ENCODE measurements around the gene TNFAIP8. TPM values are rescaled to one million over a fixed set of nuclear protein-coding genes. Genes with fewer than 3 reads are reported as not detected.

Gene TNFAIP8
- total RNA-seq, 1 donor from 2014 or later, result 15.3 TPM

DNA sequence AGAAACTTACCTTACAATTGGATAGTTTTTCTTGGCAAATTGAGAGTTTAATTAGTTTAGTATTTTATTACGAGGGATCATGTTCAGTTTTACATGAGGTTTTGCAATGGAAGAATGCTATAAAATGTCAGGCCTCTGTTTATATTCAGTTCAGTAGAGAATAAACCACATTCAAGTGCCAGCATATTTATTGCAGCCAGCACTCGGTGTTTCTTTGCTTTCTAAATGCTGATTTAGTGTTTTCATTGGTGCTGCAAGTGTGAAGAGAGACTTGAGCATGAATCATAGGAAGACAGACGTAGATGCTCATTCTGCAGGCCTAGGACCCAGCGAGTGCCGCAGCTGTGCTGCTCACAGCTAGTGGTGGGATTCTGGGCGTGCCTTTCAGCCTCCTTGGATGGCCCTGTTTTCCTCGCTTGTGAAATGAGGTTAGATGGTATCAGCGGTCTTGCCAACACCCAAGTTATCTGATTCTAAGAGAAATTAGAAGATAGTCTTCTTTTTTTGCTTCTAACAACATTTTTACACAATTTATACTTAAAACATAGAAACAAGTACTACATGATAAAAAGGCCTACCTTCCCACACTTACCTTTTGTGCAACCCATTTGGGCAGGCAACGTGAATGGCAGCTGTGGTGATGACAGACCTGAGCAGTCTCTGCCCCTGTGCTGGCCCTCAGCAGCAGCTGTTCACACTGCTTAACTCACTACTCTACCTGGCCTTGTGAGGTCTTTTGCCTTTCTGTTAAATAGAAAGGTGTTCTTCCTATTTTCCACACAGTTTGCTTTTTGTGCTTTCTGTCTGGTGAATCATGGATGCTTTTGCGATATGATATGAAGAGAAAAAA lies 26.8 kb upstream of the TNFAIP8 start:
- DNase-seq (ENCODE audit: extremely low read depth, low read depth, low spot score), result no peak

DNA sequence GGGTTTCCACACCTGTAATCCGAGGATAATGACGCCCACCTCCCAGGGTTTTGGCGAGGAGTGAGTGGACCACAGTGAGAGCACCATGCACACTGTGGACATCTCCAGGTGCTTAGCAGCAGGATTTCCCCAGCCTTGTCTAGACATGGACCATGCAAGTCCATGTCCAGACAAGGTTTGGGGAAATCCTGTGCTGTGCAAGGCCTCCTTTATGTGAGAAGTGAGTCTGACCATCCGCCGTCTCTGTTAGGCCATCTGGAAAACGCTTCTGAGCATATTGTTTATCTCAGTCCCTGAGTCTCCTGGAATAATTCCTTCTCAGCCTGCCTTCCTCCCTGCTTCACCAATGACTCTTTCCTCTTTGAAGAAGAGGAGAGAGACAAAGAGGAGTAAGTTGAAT lies 26.2 kb upstream of the TNFAIP8 start:
- DNase-seq (ENCODE audit: extremely low read depth, low read depth, low spot score), result no peak

DNA sequence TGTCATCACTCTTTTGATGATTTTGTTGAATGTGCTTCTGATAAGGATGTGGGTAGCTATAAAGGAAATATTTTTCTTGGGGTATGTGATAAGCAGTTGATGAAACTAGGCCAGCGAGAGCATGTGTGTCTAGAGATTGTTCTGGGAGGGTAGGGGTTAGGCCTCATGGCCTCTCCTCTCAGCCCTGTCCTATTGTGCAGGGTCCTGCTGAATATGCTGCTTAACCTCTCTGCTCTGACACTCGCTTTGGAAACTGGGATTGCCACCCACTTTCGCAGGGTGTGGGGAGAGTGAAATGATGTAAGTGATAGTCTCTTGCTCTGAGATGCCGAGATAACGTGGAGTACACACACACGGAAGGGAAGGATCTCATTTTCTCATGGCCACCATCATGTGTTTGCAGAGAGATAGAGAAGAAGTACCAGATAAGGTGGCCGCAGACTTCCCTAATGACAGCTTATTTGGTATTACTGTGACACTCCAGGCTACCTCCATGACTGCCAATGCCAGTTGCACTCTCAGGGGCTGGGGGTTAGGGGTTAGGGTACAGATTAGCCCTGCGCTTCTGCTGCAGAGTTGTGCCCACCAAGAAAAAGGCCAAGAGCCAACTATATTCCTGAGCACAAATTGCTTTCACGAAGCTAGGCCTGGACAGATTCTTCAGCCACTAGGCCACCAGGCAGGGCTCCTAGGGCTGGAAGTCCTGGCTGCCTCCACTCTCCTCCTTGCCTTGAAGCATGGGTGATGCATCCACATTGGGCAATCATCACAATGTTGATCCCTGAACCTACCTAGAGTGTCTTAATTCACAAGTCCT lies 25.2 kb upstream of the TNFAIP8 start:
- DNase-seq (ENCODE audit: extremely low read depth, low read depth, low spot score), result no peak

DNA sequence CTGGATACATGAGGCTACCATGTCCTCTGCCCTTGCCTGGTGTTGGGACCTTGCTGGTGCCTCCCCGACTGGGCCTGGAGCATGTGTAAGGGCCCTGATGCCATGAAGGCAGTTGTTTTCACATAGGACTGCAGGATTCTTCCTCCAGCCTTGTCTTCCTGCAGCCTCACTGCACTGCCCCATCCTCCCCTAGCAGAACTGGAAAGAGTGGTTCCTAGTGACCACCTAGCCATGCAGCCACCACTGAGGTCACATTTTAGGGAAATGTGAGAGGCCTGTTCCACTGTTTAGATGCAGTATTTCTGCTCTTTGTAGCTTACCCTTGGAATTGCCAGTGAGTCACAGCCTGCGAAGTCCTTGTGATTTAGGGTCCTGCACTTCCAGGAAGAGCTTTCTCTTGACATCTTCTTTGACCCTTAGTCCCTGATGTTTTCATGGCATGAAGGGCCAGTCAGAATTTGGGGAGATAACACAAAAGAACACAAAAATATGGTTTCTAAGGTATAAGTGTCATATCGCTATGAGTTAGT lies 24.2 kb upstream of the TNFAIP8 start:
- DNase-seq (ENCODE audit: extremely low read depth, low read depth, low spot score), result no peak

DNA sequence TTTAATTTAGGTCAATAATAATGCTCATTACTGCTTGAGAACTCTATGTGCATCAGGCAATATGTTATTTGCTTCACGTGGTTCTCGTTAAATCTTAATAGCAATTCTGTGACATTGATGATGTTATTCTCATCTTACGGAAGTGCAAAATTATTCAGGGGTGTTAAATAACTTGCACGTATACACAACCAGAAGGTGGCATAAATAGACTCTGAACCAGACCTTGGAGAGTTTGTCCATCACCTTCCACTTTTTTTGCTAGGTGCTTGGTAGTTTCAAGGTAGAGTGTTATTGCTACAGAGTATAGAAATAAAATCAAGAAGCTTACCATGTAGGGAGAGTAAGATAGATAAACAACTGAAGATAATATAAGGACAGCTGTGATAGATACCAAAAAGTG lies 23.6 kb upstream of the TNFAIP8 start:
- no peak for DNase-seq (ENCODE audit: extremely low read depth, low read depth, low spot score)

DNA sequence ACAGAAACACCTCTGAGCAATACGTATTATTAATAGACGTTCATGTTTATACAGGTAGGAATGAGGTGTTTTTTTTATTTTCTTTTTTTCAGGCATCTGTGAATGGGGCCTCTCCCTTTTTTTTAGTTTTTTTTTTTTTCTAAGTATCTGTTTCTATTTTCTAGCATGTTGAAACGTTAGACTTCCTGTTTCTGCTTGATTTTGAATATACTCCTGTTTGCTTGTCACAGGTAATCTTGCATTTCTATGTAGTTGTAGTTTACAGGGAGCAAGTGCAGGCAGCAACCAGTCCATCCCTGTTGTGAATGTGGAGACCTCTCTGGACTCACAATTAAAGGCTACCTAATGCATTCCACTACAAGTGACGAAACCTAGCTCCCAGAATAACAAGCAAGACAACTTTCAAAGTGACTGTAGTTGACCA lies 22.8 kb upstream of the TNFAIP8 start:
- DNase-seq (ENCODE audit: extremely low read depth, low read depth, low spot score), result no peak

DNA sequence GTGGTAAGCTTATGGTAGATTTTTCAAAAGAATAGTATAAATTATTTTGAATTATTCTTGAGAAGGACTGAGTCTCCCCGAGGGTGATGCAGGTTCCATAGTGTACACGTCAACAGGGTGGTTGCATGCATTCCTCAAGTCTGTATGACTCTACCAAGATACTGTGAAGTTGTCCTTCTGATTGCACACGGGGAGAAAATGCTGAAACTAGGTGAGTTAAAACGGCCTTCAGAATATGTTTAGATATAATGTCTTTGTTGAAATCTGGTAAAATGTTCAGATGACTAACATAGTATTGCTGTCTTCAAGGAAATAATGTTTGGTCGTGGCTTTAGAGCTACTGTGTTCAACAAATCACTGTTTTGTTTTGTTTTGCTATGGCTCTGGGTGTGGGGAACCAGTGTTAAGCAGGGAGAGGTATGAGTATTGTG lies 22.4 kb upstream of the TNFAIP8 start:
- no peak for DNase-seq (ENCODE audit: extremely low read depth, low read depth, low spot score)

DNA sequence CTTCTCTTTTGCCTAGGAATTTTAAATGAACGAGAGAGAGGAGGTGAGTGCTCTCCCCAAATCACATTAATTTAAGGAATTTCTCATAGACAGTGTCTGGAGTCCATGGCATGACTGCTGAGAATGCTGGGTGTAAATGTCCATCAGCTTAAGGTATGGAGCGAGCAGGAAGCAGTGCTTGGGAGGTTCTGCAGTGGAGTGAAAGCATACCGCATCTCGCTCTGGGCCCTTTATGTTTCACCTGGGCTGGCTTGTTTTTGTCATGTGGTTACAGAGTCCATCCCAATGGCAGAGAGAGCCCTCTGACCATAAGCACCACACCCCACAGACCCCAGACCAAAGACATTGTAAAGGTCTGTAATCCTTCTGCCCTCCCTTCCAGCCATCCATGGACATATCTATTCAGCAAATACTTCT lies 20.6 kb upstream of the TNFAIP8 start:
- DNase-seq (ENCODE audit: extremely low read depth, low read depth, low spot score), result no peak

DNA sequence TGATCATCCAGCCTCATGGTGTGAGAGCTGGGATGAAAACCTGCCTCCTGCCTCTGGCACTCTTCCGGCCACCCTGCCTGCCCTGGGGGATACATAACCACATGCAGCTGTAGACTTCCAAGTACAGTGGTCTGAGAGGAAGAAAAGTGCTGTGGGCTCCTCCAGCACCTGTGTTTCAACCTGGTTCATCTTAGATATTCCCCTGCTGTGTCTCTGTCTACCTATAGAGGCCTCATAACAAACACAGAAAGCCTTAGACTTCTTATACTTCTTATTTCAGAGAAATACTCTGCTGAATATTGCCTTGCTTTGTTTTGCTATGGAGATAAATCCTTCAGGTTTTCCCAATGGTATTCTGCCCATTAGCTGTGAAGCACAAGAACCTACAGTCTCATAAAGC lies 19.6 kb upstream of the TNFAIP8 start:
- no peak for DNase-seq (ENCODE audit: extremely low read depth, low read depth, low spot score)

DNA sequence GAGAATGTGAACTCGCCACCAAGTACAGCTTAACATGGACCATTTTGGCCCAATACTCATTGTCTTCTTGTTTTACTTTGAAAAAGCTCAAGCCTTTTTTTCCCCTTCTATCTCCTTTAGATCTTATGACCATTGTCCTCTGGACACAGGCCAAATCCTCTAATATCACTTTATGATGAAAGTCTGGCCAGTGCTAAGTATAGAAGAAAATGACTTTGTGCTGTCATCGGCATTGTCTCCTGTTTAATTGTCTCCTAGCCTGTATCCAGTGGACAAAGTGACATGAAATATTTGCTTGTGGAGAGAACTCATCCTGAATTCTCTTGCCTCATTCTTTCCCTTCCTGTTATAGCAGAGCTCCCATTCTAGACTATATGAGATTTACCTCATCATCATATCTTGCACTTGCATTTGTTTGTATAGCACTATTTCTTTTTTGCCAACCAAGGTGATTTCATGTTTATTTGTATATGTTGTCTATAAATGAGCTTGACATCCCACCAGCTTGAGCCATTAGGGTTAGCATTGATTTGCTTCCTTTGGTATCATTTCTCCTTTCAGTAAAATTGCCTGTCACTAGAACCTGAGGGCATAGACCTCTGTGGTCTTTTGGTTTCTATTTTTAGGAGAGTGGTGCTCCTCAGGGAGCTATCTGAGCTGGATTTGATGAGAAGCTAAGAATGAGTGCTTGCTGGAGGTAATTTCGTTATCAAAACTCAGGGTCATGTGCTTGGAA lies 18.8 kb upstream of the TNFAIP8 start:
- no peak for DNase-seq (ENCODE audit: extremely low read depth, low read depth, low spot score)

DNA sequence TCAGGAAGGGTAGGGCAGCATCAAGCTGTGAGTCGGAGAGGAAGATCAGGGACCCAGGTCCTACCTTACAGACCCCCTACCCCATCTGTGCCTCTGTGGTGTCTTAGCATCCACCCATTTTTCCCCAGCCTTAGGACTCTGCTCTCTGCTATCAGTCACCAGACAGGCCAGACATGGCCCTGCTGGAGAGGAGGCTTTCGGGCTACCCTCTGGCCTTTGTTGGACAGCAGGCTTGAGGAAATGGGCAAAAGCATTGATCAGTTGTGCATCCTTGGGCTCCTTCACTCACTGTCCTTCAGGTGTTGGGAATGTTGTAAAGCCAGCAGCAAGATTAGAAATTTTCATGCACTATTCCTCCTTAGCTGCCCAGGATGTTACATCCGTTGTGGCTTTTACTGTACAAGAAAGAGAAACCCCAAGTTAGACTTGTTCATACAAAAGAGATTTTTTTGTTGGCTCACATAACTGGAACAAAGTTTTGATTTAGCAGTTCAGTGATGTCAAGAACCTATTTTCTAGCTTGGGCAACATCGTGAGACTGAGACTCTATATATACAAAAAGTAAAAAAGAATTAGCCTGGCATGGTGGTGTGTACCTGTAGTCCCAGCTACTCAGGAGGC lies 17.4 kb upstream of the TNFAIP8 start:
- no peak for DNase-seq (ENCODE audit: extremely low read depth, low read depth, low spot score)

DNA sequence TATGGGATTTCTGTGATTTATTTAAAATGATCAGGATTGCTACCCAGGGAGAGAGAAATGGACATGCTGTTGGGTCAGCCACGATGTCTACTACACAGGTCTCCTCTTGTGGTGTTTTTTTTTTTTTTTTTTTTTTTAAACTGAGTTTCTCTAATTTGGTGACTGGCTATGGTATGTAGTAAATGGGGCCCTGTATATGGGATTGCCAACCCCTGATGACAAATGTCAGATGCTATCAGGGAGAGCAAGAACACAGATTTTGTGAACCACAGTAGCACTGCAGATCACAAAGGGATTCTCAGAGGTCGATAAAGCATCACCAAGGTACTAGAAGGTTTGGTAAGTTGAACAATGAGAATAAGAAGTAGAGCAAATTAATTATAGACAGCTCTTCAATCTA lies 16.5 kb upstream of the TNFAIP8 start:
- no peak for DNase-seq (ENCODE audit: extremely low read depth, low read depth, low spot score)

DNA sequence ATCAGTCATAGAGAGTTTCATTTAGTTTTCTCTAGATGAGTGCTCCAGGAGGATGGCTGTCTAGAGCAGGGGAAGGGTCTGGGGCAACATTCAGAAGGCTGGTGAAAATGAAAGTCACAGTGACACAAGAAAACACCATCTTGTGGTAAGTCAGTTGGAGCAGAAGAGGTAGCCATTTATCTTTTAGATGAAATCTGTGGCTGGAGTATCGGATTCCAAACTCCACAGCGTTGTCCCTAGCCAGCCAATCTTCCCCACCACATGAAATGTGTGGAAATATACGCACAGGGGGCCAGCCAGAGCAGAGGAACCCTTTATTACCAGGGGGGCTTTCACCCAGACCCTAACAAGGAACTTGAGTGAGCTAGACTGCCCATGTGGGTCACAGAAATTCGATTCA lies 15.9 kb upstream of the TNFAIP8 start:
- no peak for DNase-seq (ENCODE audit: extremely low read depth, low read depth, low spot score)

DNA sequence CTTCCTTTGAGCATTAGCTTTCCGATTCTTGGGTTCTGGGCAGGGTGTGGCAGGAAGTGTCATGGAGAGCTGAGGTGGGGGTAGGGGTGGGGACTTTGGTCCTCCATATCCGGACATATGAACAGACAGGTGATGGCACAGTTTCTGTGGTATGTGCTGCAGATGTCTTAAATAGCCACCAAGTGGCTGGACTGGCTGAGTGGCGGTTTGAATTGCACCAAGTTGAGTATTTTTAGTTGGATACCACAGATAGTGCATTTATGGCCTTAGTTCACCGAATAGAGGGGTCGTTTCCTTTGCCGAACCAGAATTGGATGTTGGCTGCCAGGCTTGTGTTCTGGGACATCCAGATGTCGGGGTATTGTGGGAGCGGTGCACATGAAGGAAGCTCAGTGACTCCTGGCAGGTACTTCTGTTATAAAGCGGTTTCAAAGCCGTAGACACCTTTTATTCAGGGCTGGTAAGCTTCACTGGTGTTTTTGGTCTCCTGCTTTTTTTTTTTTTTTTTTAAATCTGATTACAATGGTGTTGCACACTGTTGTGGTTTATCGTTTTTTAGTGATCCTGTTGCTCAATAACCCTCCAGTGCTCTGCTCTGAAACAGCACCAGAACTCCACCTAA lies 15.1 kb upstream of the TNFAIP8 start:
- DNase-seq (ENCODE audit: extremely low read depth, low read depth, low spot score), result no peak

DNA sequence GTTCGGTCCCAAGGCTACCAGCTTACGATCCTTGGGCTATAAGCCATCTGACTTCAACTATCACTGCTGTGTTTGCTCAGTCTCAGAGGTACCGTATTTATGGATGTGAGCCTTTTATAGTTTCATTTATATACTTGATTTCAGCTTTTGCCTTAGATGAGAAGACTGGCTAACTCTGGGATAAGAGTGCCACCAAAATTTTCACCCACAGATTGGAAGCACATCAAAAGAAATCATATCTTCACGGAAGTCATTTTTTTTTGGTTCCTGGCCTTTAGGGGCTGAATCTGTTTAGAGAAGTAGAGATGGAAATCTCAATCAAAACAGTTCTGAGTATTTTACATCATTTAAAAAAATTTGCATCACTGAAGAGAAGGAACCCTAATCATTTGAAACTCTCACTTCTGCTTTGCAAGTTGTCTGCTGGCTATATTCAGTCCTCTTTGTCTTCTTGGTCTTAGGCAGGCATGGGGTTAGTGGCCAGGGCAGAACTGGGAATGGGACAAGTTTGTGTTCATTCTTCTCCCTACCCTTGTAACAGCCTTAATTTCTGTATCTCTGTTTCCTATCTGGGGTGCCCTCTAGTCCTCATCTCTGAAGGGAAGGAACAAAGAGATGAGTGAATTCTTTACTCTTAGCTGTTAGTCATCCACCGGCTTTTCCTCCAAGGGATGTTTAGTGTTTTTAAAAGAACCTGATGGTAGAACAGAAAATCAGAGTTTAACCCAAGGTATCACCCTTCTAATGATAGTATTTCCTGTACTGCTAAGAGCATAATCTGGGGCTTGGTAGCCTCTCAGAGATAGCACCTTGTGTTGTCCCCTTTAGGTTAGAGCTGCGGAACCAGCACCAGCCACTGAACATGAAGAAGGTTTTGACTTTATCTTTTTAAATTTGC lies 14.1 kb upstream of the TNFAIP8 start:
- no peak for DNase-seq (ENCODE audit: extremely low read depth, low read depth, low spot score)

DNA sequence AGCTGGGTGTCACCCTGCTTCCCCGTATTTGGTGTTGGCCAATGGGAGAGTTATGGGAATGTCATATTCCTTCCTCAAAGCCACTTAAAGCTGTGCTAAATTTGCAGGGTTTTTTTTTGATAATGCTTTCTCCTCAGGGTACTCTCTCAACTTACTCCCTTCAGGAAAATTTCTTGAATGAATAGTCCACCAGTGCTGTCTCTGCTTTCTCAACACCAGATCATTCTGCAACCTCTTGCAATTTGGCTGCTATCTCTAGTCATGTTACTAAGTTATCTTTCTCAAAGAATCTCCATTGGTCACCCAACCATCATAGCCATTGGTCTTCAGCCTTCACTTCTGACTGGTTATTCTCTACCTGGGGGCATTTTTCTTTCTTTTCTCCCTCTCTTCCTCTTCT lies 13.4 kb upstream of the TNFAIP8 start:
- no peak for DNase-seq (ENCODE audit: extremely low read depth, low read depth, low spot score)

DNA sequence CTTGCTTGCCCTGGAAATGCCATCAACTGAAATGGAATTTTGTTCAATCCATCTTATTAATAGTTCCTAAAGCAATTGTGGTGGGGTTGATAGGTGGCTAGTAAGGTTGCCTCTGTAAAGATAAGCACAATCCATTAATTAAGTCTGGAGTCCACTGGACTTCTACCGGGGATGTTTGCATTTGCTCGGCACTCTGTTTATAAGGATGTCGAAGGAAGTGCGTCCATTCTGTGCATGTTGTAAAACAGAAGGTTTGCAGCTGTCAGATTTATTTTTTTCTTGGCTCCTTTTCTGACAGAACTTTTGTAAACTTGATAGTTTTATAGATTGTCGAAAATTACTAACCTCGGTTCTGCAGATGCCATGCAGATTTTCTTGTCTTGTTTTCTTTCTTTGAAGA lies 12.8 kb upstream of the TNFAIP8 start:
- DNase-seq (ENCODE audit: extremely low read depth, low read depth, low spot score), result no peak

DNA sequence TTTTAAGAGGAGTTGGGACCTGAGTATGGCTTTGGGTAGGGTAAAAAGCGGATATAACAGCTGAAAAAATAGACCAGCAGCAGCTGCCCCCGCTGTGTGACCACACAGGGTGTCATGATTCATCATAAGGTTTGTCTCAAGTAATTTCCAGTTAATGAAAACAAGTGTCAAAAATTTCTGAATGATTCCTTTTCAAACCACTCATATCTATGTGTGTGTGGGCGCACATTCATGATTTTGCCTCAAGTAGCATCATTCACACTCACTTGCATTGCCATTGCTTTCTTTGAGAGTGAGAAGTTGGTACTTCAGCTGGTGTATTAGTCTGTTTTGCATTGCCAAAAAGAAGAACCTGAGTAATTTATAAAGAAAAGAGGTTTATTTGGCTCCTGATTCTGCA lies 12.1 kb upstream of the TNFAIP8 start:
- no peak for DNase-seq (ENCODE audit: extremely low read depth, low read depth, low spot score)

DNA sequence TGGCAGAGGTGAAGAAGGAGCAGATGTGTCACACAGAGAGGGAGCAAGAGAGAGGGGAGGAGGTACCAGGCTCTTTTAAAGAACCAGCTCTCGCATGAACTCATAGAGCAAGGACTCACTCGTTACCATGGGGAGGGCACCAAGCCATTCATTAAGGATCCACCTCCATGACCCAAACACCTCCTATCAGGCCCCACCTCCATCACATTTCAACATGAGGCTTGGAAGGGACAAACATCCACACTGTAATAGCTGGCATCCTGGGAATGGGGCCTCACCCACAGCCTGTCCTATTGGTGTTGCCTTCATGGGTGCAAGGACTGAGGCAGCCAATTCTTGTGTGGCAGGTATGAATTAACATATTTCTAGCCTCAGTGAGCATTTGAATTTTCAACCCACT lies 11.6 kb upstream of the TNFAIP8 start:
- no peak for DNase-seq (ENCODE audit: extremely low read depth, low read depth, low spot score)
